Activated CD8-positive, alpha-beta memory T cell treated with anti-CD3 and anti-CD28 coated beads for 1 hour (primary cell): Measurements from ENCODE around the gene TJP2.

Experiments
- DNase-seq, 2 donors: peaks; one replicate each; pipeline ENCODE4 v3.0.0-alpha.2; 2020; ENCODE audit warnings: low read depth in 1 of 2; ENCODE audit errors: extremely low read depth in 1 of 2

TJP2 gene

DNA sequence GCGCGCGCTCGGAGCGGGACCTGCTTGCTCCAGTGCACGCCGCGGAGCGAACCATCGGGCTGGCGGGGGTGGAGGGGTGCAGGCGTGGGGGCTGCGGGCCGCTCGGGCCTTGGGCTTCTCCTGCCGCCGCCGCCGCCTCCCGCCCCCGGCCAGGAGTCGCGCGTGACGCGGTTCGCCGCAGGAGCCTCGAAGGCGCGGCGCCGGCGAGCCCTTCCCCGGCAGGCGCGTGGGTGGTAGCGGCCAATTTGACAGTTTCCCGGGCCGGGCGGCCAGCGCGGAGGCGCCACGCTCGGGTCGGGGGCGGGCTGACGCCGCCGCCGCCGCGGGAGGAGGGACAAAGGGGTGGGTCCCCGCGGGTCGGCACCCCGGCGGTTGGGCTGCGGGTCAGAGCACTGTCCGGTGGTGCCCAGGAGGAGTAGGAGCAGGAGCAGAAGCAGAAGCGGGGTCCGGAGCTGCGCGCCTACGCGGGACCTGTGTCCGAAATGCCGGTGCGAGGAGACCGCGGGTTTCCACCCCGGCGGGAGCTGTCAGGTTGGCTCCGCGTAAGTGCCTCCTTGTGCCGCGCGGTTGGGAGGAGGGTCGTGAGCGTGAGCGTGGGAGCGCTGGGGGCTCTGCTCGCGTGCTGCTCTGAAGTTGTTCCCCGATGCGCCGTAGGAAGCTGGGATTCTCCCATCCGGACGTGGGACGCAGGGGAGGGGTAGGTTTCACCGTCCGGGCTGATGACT, at the start of gene TJP2:
TSS of gene TJP2 (plus strand) at position 387 of the 725 bp plus-strand sequence. CDS start at position 483, 96 bp downstream.
- DNase-seq: peak in 1 of 2 donors; percentile 8

DNA sequence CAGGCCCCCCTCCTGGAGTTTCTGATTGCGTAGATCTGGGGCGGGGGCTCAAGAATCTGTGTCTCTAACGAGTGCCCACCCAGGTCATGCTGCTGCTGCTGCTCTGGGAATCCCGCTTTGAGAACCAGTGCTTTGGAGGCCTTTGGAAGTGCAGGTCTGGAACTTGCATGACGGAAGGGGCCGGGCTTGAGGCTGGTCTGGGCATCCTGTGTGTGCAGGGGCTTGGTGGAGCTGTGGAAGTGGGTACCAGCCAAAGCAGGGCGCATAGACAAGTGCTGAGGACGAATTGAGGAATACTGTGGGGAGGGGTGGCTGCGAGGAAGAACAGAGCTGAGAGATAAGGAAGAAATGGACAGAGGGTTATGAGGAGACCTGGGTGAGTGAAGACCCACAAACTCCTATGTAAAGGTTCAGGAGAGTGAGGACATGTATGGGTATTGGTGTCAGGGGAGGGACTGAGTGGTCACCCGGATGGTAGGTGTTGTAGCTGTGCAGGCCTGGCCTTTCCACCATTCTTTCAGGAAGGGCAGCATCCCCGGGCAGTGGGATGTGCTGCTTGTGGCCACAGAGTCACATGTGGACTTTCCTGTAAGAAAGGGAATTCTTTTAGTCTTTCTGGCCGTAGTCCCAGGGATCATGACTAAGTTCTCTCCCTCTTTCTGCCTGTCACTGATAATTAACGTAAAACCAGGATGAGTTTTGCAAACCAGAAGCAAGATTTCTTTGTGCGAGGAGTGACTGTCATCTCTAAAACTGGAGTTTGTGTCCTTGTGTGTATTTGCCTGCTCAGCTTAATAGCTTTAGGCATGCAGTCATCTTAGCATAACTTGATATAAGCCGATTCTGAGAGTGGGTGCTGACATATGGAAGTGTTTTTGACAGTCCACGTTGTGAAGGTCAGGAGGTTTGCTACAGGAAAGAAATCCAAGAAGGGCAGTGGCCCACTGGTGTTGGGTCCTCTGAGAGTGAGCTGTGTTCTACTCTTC, 43.3 kb upstream of the TJP2 start:
- DNase-seq: no peak

- DNase-seq: no peak
These were observed 42.4 kb upstream of the TJP2 start for GRCh38 chr9:69131682-69132081.

DNA sequence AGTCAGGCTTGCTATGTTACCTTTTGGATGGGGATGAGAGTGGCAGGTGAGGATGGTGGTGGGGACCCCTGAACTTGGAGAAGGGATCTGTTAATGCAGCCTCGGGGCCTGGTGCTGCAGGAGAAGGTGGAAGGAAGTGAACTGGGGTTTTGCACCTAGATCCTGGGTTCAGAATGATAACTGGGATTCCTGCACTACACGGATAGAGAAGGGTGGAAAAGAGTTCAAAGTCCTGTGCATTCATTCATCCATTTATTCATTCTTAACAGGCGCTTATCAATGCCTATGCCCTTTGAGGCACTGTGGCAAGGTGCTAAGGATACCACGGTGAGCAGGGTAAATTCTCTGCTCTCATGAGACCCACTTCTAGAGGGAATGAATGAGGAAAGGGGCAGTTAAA, 41.7 kb upstream of the TJP2 start:
- no peak for DNase-seq

DNA sequence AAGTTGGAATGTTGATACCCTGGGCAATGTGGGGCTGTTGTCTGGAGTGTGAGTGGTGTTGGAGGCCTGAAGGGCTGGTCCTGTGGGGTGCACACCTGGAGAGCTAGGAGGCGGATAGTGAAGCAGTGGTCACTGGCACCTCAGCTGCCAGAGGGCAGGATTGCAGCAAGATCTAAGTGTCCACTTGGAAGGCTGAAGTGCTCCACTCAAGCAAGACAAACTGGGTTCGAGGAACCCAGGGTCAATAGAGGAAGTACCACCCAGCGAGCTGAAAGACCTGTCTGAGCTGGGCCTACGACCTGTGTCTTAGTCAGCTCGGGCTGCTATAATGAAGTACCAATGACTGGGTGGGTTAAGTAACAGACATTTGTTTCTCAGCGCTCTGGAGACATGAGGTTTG, 39.7 kb upstream of the TJP2 start:
- no peak for DNase-seq

- DNase-seq: no peak
These were observed 37.9 kb upstream of the TJP2 start for GRCh38 chr9:69136185-69136584.

DNA sequence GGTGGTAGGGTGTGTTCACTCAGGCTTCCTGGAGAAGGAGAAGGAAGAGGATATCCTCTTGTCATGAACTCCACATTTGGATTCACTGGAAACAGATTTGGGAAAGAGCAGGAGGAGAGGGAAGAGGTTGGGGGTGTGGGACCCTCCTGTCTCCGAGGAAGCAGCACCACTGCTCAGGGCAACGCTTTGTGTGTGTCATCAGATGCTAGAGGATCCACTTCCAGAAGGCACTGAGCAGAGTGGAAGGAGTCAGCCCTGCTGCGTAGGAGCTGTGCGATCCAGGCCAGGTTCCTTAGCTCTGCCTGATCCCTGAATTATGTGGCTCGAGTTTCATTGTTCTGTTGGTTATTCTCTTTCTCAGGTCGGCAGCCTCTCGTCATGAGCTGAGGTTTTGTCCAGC, 37.3 kb upstream of the TJP2 start:
- no peak for DNase-seq

- no peak for DNase-seq
These were observed 36.8 kb upstream of the TJP2 start for GRCh38 chr9:69137311-69137710.

DNA sequence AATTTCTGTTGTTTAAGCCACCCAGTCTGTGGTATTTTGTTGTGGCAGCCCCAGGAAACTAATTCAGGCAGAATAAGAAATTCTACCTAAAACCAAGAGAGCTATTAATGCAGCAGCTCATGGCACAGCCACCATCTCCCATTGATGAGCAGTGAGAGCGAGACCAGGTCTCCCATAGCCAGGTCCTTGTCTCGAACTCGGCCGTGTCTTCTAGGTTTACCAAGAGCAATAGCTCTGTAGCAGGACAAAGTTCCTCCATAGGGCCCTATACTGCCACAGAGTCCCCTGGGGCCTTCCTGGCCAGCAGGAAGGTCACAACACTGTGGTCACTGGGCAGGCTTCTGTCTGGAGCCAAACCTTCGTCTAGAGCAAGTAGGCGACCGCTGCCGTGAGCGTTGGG, 34.5 kb upstream of the TJP2 start:
- DNase-seq: no peak

DNA sequence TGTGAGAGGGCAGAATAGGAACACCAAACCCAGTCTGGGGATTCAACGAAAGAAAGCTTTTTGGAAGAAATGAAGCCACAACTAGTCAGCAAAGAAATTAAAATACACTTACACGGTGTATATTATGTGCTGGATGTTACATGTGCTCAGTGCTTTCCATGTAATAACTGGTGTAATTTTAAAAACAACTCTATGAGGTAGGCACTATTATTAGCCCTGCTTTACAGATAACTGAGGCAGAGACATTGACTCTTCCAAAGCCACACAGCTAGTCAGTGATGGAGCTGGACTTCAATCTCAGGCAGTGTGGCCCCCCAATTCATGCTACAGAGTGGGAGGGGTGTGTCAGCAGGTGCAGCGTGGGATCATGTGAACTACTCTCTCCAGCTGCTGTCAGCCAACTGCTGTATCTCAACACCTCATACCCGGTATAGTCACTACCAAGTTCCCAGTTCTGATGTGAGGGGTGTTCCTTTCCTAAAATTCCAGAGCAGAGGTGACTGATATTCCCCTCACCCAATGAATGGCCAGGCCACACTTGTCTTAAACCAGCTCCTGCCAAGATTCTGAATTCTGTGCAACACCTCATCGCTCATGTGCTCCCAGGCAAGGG, 33.8 kb upstream of the TJP2 start:
- no peak for DNase-seq

GRCh38 chr9:69141851-69142250, 32.2 kb upstream of the TJP2 start:
- DNase-seq: no peak

- DNase-seq: no peak
These were observed 30.8 kb upstream of the TJP2 start for GRCh38 chr9:69143291-69143690.

- no peak for DNase-seq
These were observed 28.8 kb upstream of the TJP2 start for GRCh38 chr9:69145144-69145715.

DNA sequence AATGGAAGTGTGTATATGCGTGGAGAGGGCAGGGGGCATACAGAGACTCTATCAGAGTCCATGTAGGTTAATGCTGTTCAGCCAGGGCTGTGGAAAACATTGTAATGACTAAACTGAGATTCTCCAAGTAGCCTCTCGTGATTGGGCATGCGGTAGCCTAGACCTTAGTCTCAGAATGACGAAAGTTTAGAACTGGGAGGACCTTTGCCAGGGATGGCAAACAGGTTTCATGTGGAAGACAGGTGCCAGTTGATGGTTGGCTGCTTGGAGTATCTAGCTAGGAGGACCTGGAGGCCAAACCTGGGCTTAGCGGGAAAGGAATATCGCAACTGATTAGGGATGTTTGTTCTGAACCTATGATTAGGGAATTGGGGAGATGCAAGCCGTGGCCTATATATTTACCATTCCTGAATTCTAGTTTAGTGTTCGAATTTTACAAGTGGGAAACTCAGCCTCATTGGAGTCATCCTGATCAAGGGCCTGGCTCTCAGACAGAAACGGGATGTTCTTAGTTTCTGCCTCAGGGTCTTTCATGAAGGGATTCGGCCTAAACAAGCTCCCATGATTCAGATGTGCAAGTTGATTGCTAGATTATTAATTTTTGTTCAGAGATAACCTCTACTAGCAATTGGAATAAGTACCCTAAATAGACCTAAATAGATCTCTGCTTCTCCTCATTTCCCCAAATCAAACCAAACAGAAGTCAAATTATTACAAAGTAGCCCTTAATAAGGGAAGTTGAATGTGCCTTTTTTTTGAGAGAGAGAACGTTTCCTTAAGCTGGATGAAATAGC, 26.8 kb upstream of the TJP2 start:
- DNase-seq: no peak

DNA sequence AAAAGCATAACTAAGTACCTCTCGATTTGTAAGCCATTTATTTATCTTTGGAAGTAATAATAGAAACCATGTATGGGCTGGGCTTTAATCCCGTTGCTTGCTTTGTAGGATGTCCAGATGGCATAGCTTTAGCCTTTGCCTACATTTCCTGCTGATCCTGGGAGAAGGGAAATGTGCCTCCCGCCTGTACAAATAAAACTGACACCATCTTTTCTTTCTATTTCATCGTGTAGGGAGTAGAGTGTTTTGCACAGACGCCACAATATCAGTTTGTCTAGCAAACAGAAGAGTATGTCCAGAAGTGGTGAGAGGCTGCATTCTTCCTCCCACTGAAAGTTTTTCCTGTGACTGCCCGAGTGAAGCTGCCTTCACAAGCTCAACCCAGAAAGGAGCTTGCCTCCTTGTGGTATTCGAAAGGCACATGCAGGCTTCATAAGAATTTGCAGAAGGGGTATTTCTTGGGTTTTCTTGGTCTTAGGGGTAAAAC, 24.7 kb upstream of the TJP2 start:
- DNase-seq: no peak

- DNase-seq: no peak
These were observed 22.6 kb upstream of the TJP2 start for GRCh38 chr9:69151506-69151905.

- no peak for DNase-seq
These were observed 20.2 kb upstream of the TJP2 start for GRCh38 chr9:69153707-69154521.

DNA sequence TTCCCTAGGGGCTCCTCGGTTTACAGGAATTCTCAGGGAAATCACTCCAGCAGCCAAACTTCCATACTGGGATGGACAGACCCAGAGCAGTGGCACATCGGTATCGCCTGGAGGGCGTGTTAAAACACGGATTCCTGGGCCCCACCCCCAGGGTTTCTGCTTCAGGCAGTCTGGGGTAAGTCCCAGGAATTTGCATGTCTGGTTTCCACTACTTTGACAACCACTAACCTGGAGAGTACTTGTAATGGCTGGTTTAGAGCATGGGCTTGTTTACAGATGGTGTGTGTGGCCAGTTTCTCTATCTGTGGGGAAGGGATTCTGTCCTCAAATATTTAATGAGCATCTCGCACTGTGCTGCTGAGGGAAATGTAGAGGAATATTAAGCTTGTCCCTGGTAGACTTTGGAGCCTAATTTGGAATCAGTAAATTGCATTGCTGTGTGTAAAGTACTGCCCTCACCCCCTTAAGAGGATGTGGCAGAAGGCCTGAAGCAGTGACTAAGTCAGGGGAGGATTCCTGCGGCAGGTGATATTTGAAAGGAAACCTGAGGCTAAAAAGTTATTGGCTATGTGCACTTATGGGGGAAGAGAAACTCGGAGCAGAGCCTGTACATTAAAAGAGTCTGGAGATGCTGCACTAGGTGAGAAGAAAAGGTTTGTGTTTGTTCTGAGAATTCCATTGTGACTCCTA, 18.6 kb upstream of the TJP2 start:
- no peak for DNase-seq
